Measurements from ENCODE around the gene OR6N1.

Gene OR6N1

DNA sequence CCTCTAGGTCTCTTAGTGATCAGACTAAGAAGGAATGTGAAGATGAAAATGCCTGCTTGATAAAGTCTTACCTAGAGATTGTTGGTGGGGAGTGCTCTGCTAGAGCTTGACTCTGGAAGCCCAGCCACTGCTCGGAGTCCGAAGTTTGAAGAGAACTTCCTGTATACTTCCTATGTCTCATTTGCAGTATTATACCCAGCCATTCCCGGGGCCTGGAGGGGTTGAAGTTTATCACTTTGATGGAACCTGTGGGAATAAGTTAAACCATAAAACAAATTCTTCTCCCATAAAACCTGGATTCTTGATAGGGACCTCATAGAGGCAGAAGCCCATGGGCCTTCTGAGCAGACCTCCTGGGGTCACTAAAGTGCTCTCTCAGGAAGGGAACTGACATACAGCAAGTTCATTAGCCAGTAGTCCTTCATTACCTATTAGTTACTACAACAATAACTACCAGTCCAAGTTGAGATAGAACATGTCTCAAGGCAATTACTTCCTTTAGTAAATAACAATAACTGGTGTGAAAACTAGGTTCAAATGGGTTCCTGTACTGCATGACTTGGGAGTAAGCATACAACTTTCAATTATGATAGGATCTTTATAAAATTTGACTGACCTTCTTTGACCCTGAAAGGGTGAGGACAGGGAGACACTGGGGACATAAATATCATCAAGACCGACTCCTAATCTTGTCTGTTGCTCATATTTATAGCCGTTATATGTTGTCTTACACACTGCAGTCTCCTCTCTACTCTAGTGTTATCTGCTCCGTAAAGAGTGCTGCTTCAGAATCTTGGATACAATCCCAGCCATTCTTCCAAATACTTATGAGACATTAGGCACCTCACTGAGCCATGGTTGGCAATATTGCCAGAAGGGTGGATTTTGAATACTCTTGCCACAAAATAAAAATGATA, at the start of gene OR6N1:
Gene OR6N1, minus strand, starts transcription at position 246 of the 917 bp plus-strand sequence. CDS start 5,513 bp downstream, outside the sequence.
- no peak for DNase-seq

- no peak for DNase-seq
Observed at GRCh38 chr1:158821723-158822122, 49.7 kb upstream of the OR6N1 start.

DNA sequence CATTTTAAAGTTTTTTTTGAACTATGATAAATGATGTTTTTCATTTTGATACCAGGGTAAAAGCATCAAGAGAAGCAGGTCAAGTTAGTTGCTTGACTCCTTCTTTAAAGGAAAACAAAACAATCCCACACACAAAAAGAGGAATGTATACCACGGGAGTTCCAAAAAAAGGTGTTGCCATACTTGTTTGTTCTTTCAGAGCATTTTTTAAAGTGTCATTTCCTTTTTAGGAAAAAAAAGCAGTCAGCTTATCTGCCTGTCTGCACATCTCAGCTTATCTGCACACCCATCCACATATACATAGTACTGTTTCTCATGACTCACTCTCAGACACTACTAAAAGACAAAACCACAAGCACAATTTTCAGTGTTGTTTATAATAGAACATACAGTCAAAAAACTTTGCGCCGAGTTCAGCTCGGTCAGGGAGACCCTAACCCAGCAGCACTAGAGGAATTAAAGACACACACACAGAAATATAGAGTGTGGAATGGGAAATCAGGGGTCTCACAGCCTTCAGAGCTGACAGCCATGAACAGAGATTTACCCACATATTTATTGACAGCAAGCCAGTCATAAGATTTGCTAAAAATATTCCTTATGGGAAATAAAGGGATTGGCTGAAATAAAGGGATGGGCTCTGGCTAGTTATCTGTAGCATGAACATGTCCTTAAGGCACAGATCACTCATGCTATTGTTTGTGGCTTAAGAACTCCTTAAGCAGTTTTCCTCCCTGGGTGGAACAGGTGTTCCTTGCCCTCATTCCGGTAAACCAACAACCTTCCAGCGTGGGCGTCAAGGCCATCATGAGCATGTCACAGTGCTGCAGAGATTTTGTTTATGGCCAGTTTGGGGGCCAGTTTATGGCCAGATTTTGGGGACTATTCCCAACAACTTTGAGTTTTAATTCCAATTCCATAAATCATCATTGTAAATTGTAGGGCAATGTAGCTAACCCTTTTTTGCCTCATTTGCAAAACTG, 47.8 kb upstream of the OR6N1 start:
- no peak for DNase-seq

GRCh38 chr1:158818975-158819431, 47.0 kb upstream of the OR6N1 start:
- DNase-seq = no peak

GRCh38 chr1:158818560-158818959, 46.6 kb upstream of the OR6N1 start:
- DNase-seq = no peak

DNA sequence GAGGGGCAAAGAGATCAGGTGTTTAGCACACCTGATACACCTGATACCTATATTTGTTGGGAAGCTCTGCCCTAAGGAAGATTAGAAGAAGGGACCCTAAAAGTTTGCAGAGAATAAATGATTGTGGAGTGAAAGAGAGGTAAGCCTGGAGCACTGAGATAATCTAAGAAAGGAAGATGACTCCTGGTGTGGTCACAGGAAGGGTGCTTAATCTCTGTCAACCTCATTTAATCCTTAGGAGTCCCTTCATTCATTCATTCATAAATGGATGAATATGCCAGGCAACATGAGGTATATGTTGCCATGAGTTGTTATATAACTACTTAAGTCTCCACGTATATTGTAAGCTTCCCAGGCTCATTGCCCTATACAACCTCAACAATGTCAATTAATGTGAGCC, 43.0 kb upstream of the OR6N1 start:
- no peak for DNase-seq

DNA sequence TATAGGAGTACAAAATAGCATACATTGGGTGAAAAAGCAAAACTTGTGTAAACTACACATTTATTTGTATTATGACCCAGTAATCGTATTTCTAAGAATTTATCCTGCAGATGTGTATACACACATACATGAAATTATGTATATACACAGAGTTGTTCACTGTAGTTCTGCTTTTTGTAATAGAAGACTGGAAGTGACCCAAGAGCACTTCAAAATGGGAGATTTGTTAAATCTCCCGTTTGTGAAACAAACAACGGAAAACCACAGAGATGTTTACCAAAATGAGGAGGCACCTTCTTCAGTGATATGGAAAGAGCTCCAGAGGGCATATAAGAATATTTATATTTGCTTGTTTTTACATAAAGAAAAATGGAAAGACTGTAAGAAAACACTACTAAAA, 41.2 kb upstream of the OR6N1 start:
- no peak for DNase-seq

- DNase-seq = no peak
Observed at GRCh38 chr1:158812336-158812735, 40.3 kb upstream of the OR6N1 start.

DNA sequence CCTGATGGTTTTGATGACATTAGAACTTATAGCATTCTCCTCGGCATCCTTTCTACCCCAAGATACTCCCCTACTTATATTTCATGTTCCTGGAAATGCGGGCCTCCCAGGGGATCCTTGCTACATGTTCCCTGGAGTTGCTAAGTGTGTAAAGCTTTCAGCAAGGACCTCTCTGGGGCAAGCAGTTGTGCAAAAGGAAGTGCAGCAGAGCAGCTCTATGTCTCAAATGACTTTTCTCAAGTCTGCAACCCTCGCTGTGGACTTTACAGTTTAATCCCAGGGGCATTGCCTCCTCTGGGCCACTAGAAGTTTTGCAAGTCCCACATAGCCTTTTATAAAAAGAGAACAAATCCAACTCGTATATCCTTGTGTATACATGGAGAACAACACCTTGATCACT, 38.3 kb upstream of the OR6N1 start:
- no peak for DNase-seq

- no peak for DNase-seq
Observed at GRCh38 chr1:158809862-158810261, 37.9 kb upstream of the OR6N1 start.

GRCh38 chr1:158809256-158809655, 37.3 kb upstream of the OR6N1 start:
- DNase-seq = no peak

- no peak for DNase-seq
Observed at GRCh38 chr1:158806916-158807536, 35.0 kb upstream of the OR6N1 start.

DNA sequence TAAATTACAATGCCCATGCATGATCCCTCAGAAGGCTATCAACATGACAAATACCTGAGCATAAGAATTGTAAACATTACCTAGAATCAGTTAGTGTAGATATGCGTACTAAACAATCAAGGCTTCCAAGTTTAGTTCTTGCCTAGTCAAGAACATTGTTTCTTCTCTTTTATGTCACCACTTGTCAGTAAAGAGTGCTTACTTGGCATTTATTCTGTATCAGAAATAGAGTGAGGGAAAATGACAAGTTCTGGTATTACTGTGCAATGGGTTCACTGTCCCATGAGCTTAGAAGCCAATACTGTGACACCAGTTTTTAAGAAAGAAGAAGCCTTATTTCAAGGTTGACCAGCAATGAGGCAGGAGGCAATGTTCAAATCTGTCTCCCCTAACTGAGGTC, 31.7 kb upstream of the OR6N1 start:
- no peak for DNase-seq

DNA sequence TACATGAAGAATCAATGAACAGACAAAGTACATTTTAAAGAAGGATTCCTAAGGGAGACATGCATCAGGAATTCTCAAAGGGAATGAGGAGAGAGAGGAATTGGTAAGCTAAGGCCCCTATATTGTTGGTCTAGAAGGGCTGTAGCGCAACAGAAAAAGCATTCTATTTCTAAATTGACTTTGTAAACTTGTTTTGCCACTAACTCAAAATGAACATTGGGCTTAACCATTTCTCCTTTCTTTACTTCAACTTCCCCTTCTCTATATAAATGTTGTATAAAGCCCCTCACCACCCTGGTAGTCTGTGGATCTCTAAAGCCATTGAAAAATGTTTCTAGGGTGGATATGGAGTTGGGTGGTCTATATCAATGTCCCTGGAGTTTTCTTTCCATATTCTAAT, 29.4 kb upstream of the OR6N1 start:
- no peak for DNase-seq

- DNase-seq = no peak
Observed at GRCh38 chr1:158800526-158800925, 28.5 kb upstream of the OR6N1 start.

- no peak for DNase-seq
Observed at GRCh38 chr1:158799689-158800088, 27.7 kb upstream of the OR6N1 start.

- DNase-seq = no peak
Observed at GRCh38 chr1:158798531-158798930, 26.5 kb upstream of the OR6N1 start.

GRCh38 chr1:158794247-158794646, 22.3 kb upstream of the OR6N1 start:
- DNase-seq = no peak

DNA sequence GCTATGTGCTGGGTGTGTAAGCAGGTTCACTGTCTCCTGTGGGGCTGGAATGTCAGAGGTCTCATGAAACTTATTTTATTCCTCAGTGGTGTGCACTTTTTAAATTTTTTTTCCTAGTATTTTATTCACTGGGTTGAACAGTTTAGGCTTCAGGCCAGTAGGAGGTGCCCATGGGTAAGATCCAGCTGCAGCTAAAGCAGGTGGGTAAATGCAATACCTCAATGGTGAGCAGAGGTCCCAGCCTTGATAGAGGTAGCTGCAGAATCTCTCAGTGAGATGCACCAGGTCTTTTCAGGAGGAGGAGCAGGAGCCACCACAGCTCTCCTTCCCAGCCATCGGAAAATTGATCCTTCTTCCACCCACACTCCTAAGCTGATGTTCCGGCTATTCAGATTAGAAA, 21.6 kb upstream of the OR6N1 start:
- no peak for DNase-seq

- DNase-seq = no peak
Observed at GRCh38 chr1:158781104-158781503, 9.1 kb upstream of the OR6N1 start, which contains the start of gene OR6N2. Gene OR6N2 (minus strand): TSS chr1:158781204. CDS start chr1:158777635, 3,569 bp downstream.

GRCh38 chr1:158754420-158754819, 17.6 kb downstream of the OR6N1 start, which contains the start of gene OR6K6:
Gene OR6K6 (plus strand): TSS chr1:158754720. CDS start chr1:158754888, 168 bp downstream.
- no peak for DNase-seq

DNA sequence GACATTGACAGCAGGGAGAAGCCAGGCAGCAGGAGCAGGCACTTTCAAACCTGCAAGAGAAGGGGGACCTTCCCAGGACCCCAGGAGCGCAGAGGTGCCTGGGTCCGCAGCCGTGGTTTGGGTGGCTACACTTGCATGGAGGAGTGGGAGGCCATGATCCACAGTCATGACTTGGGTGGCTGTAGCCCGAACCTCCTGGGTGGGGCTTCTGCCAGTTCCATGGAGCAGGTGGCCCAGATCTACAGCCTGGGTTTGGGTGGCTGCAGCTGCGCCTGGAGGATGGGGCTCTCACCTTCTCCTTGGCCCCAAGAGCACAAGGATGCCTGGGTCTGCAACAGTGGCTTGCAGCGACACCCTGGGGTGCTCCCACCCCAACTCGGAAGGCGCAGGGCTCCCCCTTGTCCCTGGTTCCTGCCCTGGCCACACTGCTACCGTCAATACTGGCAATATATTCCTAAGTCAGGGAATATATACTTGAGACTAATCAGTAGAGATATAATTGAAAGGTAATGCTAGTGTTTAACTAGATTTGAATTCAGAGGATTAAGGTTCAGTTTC, 19.8 kb downstream of the OR6N1 start:
- DNase-seq = no peak
